GM23338 (cell line): ENCODE measurements around the gene MTARC1. TPM values are rescaled to one million over a fixed set of nuclear protein-coding genes. Genes with fewer than 3 reads are reported as not detected.

Experiments used
- ATAC-seq: fragments of 200-7000 bp; cut with Tn5 transposase; 3 replicates; pipeline ENCODE4 v1.9.1; 2020
- DNase-seq: peaks from one replicate; pipeline ENCODE4 v3.0.0-alpha.2; 2015; ENCODE audit warnings: low spot score
- H2AFZ ChIP-seq: fragments of 200-600 bp; sonication (generic); 2 replicates; pipeline ENCODE4 v1.8.0; 2016; ENCODE audit warnings: antibody characterized with exemption, mild to moderate bottlenecking, moderate library complexity
- H3F3A ChIP-seq: fragments of 200-600 bp; sonication (generic); replicated peaks from 2 replicates; pipeline ENCODE4 v1.8.0; 2017; ENCODE audit warnings: antibody characterized with exemption, mixed run types, low read depth
- H3K27ac ChIP-seq: fragments of 200-600 bp; sonication (generic); 2 replicates; pipeline ENCODE4 v1.6.1; 2016; ENCODE audit warnings: low read depth
- H3K27me3 ChIP-seq: fragments of 200-600 bp; sonication (generic); 2 replicates; pipeline ENCODE4 v1.8.0; 2016; ENCODE audit warnings: mild to moderate bottlenecking, mixed run types, moderate library complexity; ENCODE audit not compliant: insufficient read depth
- H3K36me3 ChIP-seq: fragments of 200-600 bp; sonication (generic); 2 replicates; pipeline ENCODE4 v1.8.0; 2016; ENCODE audit warnings: mild to moderate bottlenecking; ENCODE audit not compliant: insufficient read depth
- H3K4me1 ChIP-seq: fragments of 200-600 bp; sonication (generic); 2 replicates; pipeline ENCODE4 v1.8.0; 2016; ENCODE audit warnings: mild to moderate bottlenecking, moderate library complexity; ENCODE audit not compliant: insufficient read depth
- H3K4me2 ChIP-seq: fragments of 200-600 bp; sonication (generic); 2 replicates; pipeline ENCODE4 v1.7.1; 2017; ENCODE audit warnings: mixed run types
- H3K4me3 ChIP-seq: fragments of 200-600 bp; sonication (generic); 2 replicates; pipeline ENCODE4 v1.6.1; 2016; ENCODE audit warnings: mixed run types
- H3K79me2 ChIP-seq: fragments of 200-600 bp; sonication (generic); replicated peaks from 2 replicates; pipeline ENCODE4 v1.8.0; 2017; ENCODE audit warnings: mild to moderate bottlenecking; ENCODE audit not compliant: insufficient read depth
- H3K9me2 ChIP-seq: fragments of 200-600 bp; sonication (generic); 2 replicates; pipeline ENCODE4 v1.8.0; 2017; ENCODE audit not compliant: insufficient read depth
- H4K20me1 ChIP-seq: fragments of 200-600 bp; sonication (generic); replicated peaks from 2 replicates; pipeline ENCODE4 v1.8.0; 2017; ENCODE audit warnings: mild to moderate bottlenecking; ENCODE audit not compliant: insufficient read depth
- H3K27ac Mint-ChIP-seq: 2 replicates; pipeline ENCODE4 v1.8.0; 2020; ENCODE audit warnings: inconsistent platforms, mild to moderate bottlenecking, moderate library complexity, mixed read lengths
- H3K27me3 Mint-ChIP-seq: 3 replicates; pipeline ENCODE4 v1.8.0; 2022; ENCODE audit warnings: low read depth, mild to moderate bottlenecking, moderate library complexity, mixed read lengths, inconsistent platforms; ENCODE audit not compliant: insufficient read depth, poor library complexity
- H3K36me3 Mint-ChIP-seq: 3 replicates; pipeline ENCODE4 v1.8.0; 2021; ENCODE audit warnings: low read depth, mild to moderate bottlenecking, inconsistent platforms, moderate library complexity, mixed read lengths
- H3K4me1 Mint-ChIP-seq: 3 replicates; pipeline ENCODE4 v1.8.0; 2020; ENCODE audit warnings: mild to moderate bottlenecking, inconsistent platforms, mixed read lengths
- H3K4me3 Mint-ChIP-seq: 3 replicates; pipeline ENCODE4 v1.8.0; 2021; ENCODE audit warnings: moderate library complexity, mild to moderate bottlenecking, inconsistent platforms, mixed read lengths
- H3K9me3 Mint-ChIP-seq: 3 replicates; pipeline ENCODE4 v1.8.0; 2020; ENCODE audit warnings: moderate library complexity, mild to moderate bottlenecking, inconsistent platforms, mixed read lengths
- CREB1 ChIP-seq: fragments of 250-450 bp; sonication (Bioruptor Pico); IDR thresholded peaks from 2 replicates; pipeline ENCODE4 v1.5.0; 2020; ENCODE audit warnings: low read depth, mild to moderate bottlenecking, moderate library complexity
- CTCF ChIP-seq, 2 experiments: fragments of 200-600 bp in 1 of 2; sonication (generic) in 1 of 2; conservative IDR thresholded peaks; 2 replicates each; pipeline versions ENCODE4 v1.5.1 to v1.6.1; 2016 to 2017; ENCODE audit warnings: antibody characterized with exemption in 2 of 2, low read depth in 2 of 2, mild to moderate bottlenecking in 2 of 2, moderate library complexity in 1 of 2
- ETS1 ChIP-seq: IDR thresholded peaks from 2 replicates; pipeline ENCODE4 v1.6.1; 2016; ENCODE audit warnings: antibody characterized with exemption
- EZH2 ChIP-seq: fragments of 200-600 bp; sonication (generic); IDR thresholded peaks from one replicate; pipeline ENCODE4 v1.8.0; 2017; ENCODE audit warnings: antibody characterized with exemption, mild to moderate bottlenecking, low read depth; ENCODE audit not compliant: unreplicated experiment
- EZH2phosphoT487 ChIP-seq: fragments of 200-600 bp; sonication (generic); IDR thresholded peaks from one replicate; pipeline ENCODE4 v1.8.1; 2018; ENCODE audit warnings: antibody characterized with exemption; ENCODE audit not compliant: unreplicated experiment
- JUNB ChIP-seq: IDR thresholded peaks from one replicate; pipeline ENCODE4 v1.6.1; 2016; ENCODE audit warnings: antibody characterized with exemption; ENCODE audit not compliant: unreplicated experiment
- NANOG ChIP-seq: IDR thresholded peaks from 2 replicates; pipeline ENCODE4 v1.6.1; 2016; ENCODE audit warnings: antibody characterized with exemption, borderline replicate concordance
- POLR2AphosphoS5 ChIP-seq: IDR thresholded peaks from 2 replicates; pipeline ENCODE4 v1.6.1; 2016; ENCODE audit warnings: antibody characterized with exemption, low read depth
- REST ChIP-seq: IDR thresholded peaks from one replicate; pipeline ENCODE4 v1.6.1; 2018; ENCODE audit warnings: antibody characterized with exemption; ENCODE audit not compliant: unreplicated experiment
- STAT1 ChIP-seq: IDR thresholded peaks from one replicate; pipeline ENCODE4 v1.6.1; 2016; ENCODE audit warnings: antibody characterized with exemption; ENCODE audit not compliant: unreplicated experiment
- ZNF114 ChIP-seq: fragments of 250-450 bp; sonication (Bioruptor Pico); IDR thresholded peaks from 2 replicates; pipeline ENCODE4 v1.5.0; 2020; ENCODE audit warnings: mild to moderate bottlenecking, moderate library complexity
- ZNF331 ChIP-seq: fragments of 250-450 bp; sonication (Bioruptor Pico); IDR thresholded peaks from 2 replicates; pipeline ENCODE4 v1.5.0; 2020; ENCODE audit warnings: low read depth, mild to moderate bottlenecking, moderate library complexity
- ZNF462 ChIP-seq: fragments of 250-450 bp; sonication (Bioruptor Pico); IDR thresholded peaks from 2 replicates; pipeline ENCODE4 v1.5.0; 2020; ENCODE audit warnings: mild to moderate bottlenecking, moderate library complexity
- polyA plus RNA-seq: library from polyadenylated mRNA; unstranded; fragments of >200 nt; fragmentation: Nextera tagmentation; extraction: Ambion mirVana; gene quantifications from 2 replicates; pipeline ENCODE4 v1.2.1, GENCODE V29; 2016
- total RNA-seq: library from RNA; depleted of rRNA; stranded (reverse); fragments of >200 nt; shearing (Covaris generic); gene quantifications from 2 replicates; pipeline ENCODE4 v1.2.3, GENCODE V29; 2014

MTARC1 gene
- total and polyA plus RNA-seq, 2 experiments from 2014 or later = 33.9 to 34.6 TPM

- peaks cover 11% of the 10 kb centered on the region for H3K27me3 Mint-ChIP-seq
- TF ChIP-seq EZH2 (no peak), CREB1 (CRISPR knock-in tag) (no peak), ZNF331 (CRISPR knock-in tag) (no peak), NANOG (no peak), JUNB (no peak), ETS1 (no peak), ZNF114 (CRISPR knock-in tag) (no peak), CTCF (conservative IDR thresholded peaks at IDR 0.05; ENCODE audit: low read depth in 2 of 2) (no peak), EZH2phosphoT487 (no peak), POLR2AphosphoS5 (no peak), STAT1 (no peak), ZNF462 (no peak), REST (no peak)
- Histone ChIP-seq H3K79me2 (no peaks in the 10 kb centered on the region), H3K4me2 (no peak overlapping the region), H2AFZ (no peak overlapping the region), H3K27ac (no peak overlapping the region), H3K4me3 (no peak overlapping the region), H3K4me1 (peaks cover 9% of the 10 kb centered on the region), H3F3A (no peaks in the 10 kb centered on the region), H3K36me3 (no peaks in the 10 kb centered on the region), H4K20me1 (no peaks in the 10 kb centered on the region), H3K27me3 (peaks cover 22% of the 10 kb centered on the region), H3K9me2 (no peaks in the 10 kb centered on the region)
- no peaks in the 10 kb centered on the region for H3K9me3 Mint-ChIP-seq
- H3K4me1 Mint-ChIP-seq = peaks cover 16% of the 10 kb centered on the region; the same call in 2 of the 3 replicates
- no peak for ATAC-seq
- H3K27ac Mint-ChIP-seq = no peak overlapping the region
- no peaks in the 10 kb centered on the region for H3K36me3 Mint-ChIP-seq
- H3K4me3 Mint-ChIP-seq = no peak overlapping the region
- DNase-seq = no peak
These were observed 44.2 kb upstream of the MTARC1 start for GRCh38 chr1:220742520-220742919.
